HTR-8/SVneo (cell line): ENCODE data around the gene PLK3.
A peak's percentile ranks its signal among the peaks of the same experiment; 100 is the strongest.
"Not testable (repeated sequence)": the region's sequence is repeated elsewhere in the genome, so short reads cannot be mapped to it uniquely, and the experiment has no call there.

Experiments
- DNase-seq: peaks from one replicate; pipeline ENCODE4 v3.0.0; 2011; ENCODE audit warnings: low spot score, mixed read lengths; ENCODE audit not compliant: insufficient read length
- FAIRE-seq: peaks from 2 replicates; lab custom pipeline; 2011; peaks lifted over from hg19 to GRCh38; lab: Jason Lieb, UNC

The PLK3 gene

GRCh38 chr1:44808063-44808937 lies 8.1 kb downstream of the PLK3 start, which contains the start of gene BTBD19:
TSS of gene BTBD19 (plus strand) at chr1:44808523. CDS start at chr1:44808821, 298 bp downstream.
- FAIRE-seq (no peak), DNase-seq (peak; percentile 72)

- FAIRE-seq, result no peak
Measured at GRCh38 chr1:44808938-44809917, 9.1 kb downstream of the PLK3 start.

GRCh38 chr1:44810101-44810761 lies 10.1 kb downstream of the PLK3 start:
- FAIRE-seq (no peak), DNase-seq (no peak)

More at GRCh38 chr1:44808938-44809917, 9.1 kb downstream of the PLK3 start:
- no peak for DNase-seq

- FAIRE-seq, DNase-seq: not testable (repeated sequence)
Measured at GRCh38 chr1:44810762-44811105, 10.6 kb downstream of the PLK3 start.

GRCh38 chr1:44811234-44811633 lies 11.1 kb downstream of the PLK3 start:
- DNase-seq, result no peak
- no peak for FAIRE-seq

- DNase-seq (no peak), FAIRE-seq (no peak)
Measured at GRCh38 chr1:44812822-44813543, 12.8 kb downstream of the PLK3 start.

- not testable (repeated sequence) for FAIRE-seq, DNase-seq
Measured at GRCh38 chr1:44815926-44816325, 15.7 kb downstream of the PLK3 start.

- DNase-seq, result no peak
- no peak for FAIRE-seq
Measured at GRCh38 chr1:44817307-44817706, 17.1 kb downstream of the PLK3 start.

- no peak for FAIRE-seq
Measured at GRCh38 chr1:44817771-44818495, 17.8 kb downstream of the PLK3 start.

GRCh38 chr1:44819196-44819607 lies 19.0 kb downstream of the PLK3 start:
- DNase-seq, result no peak
- FAIRE-seq, result no peak

More at GRCh38 chr1:44817771-44818495, 17.8 kb downstream of the PLK3 start:
- DNase-seq, result no peak

- FAIRE-seq (peak; percentile 57), DNase-seq (peak; percentile 70)
Measured at GRCh38 chr1:44819608-44820327, 19.6 kb downstream of the PLK3 start.

GRCh38 chr1:44820328-44821239 lies 20.4 kb downstream of the PLK3 start:
- DNase-seq (no peak), FAIRE-seq (peak; percentile 26)

- no peak for DNase-seq
- no peak for FAIRE-seq
Measured at GRCh38 chr1:44821240-44821715, 21.1 kb downstream of the PLK3 start.

GRCh38 chr1:44822131-44822701 lies 22.0 kb downstream of the PLK3 start:
- FAIRE-seq (no peak), DNase-seq (no peak)

GRCh38 chr1:44822981-44823451 lies 22.8 kb downstream of the PLK3 start:
- no peak for DNase-seq
- FAIRE-seq, result no peak

- not testable (repeated sequence) for DNase-seq, FAIRE-seq
Measured at GRCh38 chr1:44824392-44824791, 24.2 kb downstream of the PLK3 start.
